Coronary artery (tissue), 2 donors: ENCODE results near the gene TK2.

ENCODE experiments used
- DNase-seq: peaks from one replicate; pipeline ENCODE4 v3.0.0-alpha.2; 2017; ENCODE audit warnings: low spot score
- H3K27ac ChIP-seq, 2 donors: fragments of 200-600 bp; sonication (generic); one replicate each; pipeline ENCODE4 v1.5.1; 2016 to 2019
- H3K4me3 ChIP-seq: fragments of 200-600 bp; sonication (generic); 2 replicates; pipeline ENCODE4 v1.5.1; 2016; ENCODE audit warnings: mild to moderate bottlenecking, moderate library complexity
- CTCF ChIP-seq: fragments of 200-600 bp; sonication (generic); IDR thresholded peaks from one replicate; pipeline ENCODE4 v1.5.1; 2019; ENCODE audit warnings: antibody characterized with exemption

TK2 gene

GRCh38 chr16:66591018-66591417 is 41.1 kb upstream of the TK2 start:
- no peak for TF ChIP-seq CTCF
- no peak overlapping the region for H3K27ac ChIP-seq
- DNase-seq = no peak
- no peak overlapping the region for H3K4me3 ChIP-seq

DNA sequence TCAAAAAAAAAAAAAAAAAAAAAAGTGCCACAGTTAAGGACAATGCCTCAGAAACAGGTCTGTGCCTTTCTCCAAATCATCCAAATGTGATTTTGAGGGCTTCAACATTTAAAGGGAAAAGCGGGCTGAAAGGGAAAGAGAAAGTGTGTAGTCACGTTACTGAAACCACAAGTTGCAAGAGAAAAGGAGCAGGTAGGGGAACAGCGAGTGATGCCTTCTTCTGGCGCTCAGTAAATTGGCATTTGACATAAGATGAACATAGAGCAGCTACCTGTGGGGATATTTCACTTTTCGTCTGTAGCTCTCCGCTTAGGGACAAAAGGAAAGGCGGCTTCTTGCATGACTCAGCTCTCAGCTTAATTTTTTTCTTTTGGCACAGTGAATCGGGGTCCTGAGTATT is 40.4 kb upstream of the TK2 start:
- H3K4me3 ChIP-seq = no peak overlapping the region
- no peak overlapping the region for H3K27ac ChIP-seq
- no peak for TF ChIP-seq CTCF
- no peak for DNase-seq

DNA sequence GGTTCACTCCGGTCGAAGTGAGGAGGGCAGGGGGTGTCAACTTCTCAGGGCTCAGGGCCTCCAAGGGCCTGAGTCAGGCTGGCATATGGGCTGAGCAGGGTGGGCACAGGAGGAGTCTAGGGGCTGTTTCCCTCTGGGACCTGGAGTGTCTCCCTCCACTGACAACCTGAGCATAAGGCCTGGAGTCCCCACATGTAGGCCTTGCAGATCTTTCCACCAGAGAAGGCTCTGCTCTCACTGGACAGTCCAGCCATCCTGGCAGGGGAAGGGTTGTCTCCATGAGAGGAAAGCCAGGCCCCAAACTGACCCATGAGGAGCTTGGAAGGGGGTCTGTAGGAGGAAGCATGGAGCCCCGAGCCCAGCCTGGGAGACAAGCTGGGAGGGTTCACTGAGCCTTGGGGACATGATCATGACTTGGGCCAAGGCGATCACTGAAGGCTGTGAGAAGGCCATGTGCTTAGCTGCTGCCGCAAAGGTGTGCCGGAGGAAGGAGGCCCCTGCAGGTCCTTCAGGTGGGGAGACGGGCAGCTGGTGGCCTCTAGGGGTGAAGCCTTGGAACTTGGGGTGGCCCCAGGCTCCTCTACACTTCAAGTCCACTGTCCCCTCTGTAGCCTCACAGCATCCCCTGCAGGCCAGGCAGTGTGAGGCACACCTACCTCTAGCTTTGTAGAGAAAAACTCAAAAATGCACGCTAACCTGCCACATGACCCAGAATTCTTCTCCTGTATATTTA is 39.2 kb upstream of the TK2 start:
- DNase-seq = no peak
- H3K27ac ChIP-seq = no peak overlapping the region

DNA sequence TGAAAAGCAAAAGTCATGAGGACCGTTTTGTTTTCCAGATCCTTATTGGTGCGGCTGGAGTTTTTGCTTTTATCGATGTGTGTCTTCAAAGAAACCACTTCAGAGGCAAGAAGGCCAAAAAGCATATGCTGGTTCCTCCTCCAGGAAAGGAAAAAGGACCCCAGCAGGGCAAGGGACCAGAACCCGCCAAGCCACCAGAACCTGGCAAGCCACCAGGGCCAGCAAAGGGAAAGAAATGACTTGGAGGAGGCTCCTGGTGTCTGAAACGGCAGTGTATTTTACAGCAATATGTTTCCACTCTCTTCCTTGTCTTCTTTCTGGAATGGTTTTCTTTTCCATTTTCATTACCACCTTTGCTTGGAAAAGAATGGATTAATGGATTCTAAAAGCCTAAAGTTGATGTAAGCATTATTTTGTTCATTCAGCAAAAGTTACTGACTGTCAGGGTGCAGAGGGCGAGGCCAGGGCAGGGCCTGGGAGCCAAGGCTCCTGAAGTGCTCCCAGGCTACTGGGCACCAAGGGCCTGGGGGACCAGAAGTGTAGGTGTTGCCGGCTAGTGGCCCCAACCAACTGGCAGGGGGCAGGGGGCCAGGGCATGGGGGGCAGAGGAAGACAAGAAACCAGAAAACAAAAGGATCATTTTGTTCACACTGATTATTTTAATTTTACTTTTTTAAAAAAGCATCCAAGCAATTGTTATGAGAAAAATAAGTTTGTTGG is 38.1 kb upstream of the TK2 start:
- Histone ChIP-seq H3K4me3 (no peak overlapping the region), H3K27ac (no peak overlapping the region)
- TF ChIP-seq CTCF = no peak
- peak; percentile 58 for DNase-seq

More for the DNA sequence above, 39.2 kb upstream of the TK2 start:
- H3K4me3 ChIP-seq = no peak overlapping the region
- no peak for TF ChIP-seq CTCF

DNA sequence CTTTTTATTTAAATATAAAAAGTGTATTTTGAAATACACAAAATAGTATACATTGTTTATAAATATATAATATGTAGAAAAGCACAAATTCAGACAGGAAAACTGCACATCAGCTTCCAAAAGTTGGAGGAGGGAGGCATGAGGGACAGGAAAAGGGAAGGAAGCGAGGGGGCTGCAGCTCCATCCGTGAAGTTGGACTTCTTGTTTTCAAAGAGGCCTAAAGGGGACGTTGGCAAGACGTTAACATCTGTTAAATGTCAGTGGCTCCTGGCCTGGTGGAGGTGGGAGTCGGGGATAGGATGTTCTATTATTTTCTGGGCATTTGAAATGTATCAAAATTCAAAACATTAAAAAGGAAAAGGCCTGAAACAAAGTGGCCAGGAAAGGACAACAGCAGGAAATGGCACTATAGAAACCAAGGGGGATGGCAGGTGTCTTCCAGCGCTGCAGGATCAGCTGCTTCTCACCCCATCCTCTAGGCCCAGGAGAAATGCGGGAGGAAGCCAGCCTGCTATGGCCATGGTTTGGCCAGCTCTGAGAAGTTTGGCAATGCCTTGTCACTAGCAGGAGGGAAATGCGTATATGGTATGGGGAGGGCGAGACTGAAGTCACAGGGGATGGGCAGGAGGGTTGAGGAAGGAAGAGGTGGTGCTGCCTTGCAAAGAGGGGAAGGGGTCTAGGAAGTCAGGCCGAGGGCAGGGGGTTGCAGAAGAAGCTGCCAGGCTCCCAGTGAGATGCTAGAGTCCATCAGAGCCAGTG is 35.7 kb upstream of the TK2 start:
- H3K27ac ChIP-seq = no peak overlapping the region
- no peak overlapping the region for H3K4me3 ChIP-seq
- DNase-seq = no peak
- no peak for TF ChIP-seq CTCF

GRCh38 chr16:66581246-66581952 is 31.5 kb upstream of the TK2 start:
- peak overlapping the region in 1 of 2 donors; percentile 26 for H3K27ac ChIP-seq
- no peak for DNase-seq
- no peak overlapping the region for H3K4me3 ChIP-seq
- TF ChIP-seq CTCF = no peak
